GM21367 (cell line): ENCODE measurements around the gene ZNF621.
"Not testable (repeated sequence)": the region's sequence is repeated elsewhere in the genome, so short reads cannot be mapped to it uniquely, and the experiment has no call there.

ENCODE experiments used
- ATAC-seq: cut with Tn5 transposase; IDR thresholded peaks from one replicate; pipeline ENCODE4 v1.9.1; 2021; ENCODE audit not compliant: unreplicated experiment

ZNF621 gene

DNA sequence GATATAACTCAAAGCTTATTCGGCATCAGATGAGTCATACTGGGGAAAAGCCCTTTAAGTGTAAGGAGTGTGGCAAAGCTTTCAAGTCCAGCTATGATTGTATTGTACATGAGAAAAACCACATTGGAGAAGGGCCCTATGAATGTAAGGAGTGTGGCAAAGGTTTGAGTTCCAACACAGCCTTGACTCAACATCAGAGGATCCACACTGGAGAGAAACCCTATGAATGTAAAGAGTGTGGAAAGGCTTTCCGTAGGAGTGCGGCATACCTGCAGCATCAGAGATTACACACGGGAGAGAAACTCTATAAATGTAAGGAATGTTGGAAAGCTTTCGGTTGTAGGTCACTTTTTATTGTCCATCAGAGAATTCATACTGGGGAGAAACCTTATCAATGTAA lies 7.5 kb downstream of the ZNF621 start:
- no peak for ATAC-seq

GRCh38 chr3:40534283-40534682 lies 9.5 kb downstream of the ZNF621 start:
- no peak for ATAC-seq

GRCh38 chr3:40546816-40547215 lies 22.1 kb downstream of the ZNF621 start:
- no peak for ATAC-seq

- ATAC-seq = no peak
Measured at GRCh38 chr3:40550167-40550566, 25.4 kb downstream of the ZNF621 start.

DNA sequence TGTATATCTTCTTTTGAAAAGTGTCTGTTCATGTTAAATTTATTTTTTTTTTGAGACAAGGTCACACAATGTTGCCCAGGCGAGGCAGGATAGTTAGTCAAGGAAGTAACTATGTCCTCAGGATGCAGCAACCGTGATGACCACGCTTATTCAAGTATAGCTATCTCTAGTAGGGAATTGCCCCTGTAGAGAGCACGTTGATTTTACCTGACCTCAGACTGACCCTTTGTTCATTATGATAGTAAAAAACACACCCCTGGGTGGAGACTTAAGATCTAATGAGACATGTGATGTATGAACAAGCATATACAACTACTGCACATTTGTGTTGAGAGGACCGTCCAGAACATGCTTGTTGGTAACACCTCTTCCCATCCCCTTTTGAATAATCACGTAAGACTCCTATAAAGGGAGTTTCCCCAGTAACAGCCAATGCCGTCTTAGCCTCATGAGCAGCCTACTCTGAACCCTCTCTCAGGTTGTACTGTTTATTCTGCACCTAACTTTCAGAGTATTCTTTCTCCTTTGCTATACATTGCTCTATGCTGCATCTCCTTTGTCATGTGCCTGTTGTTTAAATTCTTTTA lies 32.9 kb downstream of the ZNF621 start:
- no peak for ATAC-seq

GRCh38 chr3:40562482-40562881 lies 37.7 kb downstream of the ZNF621 start:
- not testable (repeated sequence) for ATAC-seq

- not testable (repeated sequence) for ATAC-seq
Measured at GRCh38 chr3:40565629-40566028, 40.9 kb downstream of the ZNF621 start.

DNA sequence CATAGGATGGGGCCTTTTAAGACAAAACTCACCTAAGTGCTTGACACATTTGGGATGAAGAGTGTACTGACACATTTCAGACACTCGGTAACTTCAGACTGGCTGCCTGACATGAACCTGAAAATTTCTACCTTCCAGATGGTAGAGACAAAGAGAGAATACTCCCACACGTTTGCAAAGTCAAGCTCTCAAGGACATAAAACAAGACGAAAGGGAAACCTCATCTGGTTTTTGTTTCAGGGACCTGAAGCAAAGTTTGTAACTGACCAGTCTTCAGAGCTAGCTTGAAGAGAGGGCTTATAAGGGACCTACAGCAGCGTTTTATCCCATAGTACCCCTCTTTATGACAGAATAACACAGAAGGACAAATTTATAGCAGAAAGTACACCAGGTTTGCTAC lies 41.9 kb downstream of the ZNF621 start:
- ATAC-seq = no peak

DNA sequence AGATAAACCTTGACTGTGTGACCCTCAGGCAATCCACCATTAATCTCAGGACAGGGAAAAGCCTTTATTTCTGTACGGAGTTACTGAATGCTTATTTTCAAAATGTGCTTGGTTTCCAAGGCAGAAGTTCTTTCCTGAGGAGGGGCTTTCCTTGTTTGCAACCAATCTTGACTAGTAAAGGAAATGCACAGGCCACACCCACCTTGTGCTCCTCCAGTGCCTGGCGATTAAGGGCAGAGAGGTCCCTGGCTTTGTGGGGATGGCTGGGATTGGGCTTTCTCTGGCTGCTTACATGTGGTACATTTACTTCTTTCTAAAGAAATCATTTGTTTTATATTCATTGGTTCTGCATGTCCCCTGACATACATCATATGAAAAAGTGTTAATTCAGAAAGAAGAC lies 47.8 kb downstream of the ZNF621 start:
- ATAC-seq = no peak

DNA sequence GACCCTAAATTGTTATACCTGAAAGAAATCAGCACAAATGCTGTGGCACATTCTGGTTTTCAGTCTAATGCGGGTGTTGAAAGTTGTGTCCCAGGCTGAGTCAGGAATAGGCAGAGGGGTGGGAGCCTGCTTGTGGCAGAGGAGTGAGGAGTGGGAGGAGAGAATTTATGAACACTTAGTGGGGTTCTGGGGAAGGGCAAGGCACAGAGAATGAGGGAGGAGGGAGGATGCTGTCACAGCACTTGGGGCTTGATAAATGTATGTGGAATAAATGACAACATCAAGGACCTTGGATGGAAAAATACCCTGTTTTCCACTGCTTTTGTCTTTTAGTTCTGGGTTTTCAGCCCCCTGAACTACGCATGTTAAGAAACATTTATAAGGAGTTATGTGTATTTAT lies 49.3 kb downstream of the ZNF621 start:
- ATAC-seq = no peak

GRCh38 chr3:40574661-40575060 lies 49.9 kb downstream of the ZNF621 start:
- ATAC-seq = no peak

DNA sequence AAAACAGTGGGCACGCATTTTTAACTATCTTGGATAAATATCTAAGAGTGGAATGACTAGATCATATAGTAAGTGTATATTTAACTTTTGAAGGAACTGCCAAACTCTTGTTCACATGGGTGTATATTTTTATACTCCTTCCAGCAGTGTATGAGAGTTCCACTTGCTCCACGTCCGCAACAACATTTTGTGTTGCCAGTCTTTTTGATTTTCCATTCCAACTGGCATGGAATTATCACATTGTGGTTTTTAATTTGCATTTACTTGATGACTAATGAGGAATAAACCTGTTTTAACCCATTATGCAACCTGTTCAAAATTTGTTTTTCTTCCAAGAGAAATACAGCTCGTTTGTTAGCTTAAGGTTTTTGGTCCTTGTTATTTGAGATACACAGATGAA lies 51.6 kb downstream of the ZNF621 start:
- no peak for ATAC-seq

DNA sequence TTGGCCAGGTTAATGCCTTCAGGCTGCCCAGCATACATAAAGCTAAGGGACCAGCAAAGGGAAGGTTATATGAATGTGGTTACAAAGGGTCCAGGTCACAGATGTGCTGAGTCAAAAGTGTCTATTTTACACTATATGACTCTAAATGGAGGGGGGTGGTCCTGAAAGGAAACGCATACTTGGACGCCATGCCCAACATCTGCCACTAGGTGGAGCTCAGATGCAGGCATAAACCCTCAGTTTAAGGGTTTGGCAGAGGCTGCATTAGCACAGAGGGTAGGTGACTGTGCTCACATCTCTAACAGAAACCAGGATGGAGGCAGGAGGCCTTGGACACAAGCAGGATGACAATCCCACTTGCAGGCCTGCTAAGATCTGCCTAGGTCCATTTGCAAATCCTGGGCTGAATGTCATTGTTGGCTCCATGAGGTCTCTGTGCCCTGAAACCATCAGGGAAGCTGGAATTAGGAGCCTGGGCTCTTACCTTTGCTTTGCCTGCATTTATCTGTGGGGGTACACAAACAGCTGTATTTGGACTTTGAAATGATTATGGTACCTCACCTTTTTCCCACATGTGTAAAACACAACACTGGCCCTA lies 55.8 kb downstream of the ZNF621 start:
- ATAC-seq = no peak

- no peak for ATAC-seq
Measured at GRCh38 chr3:40581166-40581565, 56.4 kb downstream of the ZNF621 start.

DNA sequence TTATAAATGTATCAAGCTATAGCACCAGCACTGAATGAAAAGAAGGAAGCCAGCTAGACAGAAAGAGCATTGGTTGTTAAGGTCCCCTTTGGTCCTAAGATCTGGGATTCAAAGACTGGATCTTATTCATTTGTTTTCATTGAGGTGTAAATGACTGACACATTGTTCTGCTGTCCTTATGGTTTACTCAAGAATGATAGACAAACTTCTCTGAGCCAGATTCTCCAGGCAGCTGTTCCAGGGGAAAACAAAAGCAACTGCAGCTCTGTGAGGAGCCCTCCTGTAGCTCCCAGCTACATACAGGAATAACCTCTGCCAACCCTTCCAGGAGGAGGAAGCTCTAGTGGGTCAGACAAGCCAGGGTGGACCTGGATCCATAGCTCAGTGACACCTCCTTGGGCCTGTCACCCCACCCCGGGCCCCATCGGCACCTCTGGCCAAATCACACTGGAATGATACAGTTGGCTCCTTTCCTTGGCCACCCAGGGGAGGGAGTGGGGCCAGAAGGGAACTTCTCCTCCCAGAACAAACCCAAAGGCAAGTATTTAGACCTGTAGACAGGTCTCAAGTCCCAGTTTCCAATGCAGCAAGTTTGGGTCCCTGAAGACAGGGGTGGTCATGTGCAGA lies 57.8 kb downstream of the ZNF621 start:
- ATAC-seq = no peak

DNA sequence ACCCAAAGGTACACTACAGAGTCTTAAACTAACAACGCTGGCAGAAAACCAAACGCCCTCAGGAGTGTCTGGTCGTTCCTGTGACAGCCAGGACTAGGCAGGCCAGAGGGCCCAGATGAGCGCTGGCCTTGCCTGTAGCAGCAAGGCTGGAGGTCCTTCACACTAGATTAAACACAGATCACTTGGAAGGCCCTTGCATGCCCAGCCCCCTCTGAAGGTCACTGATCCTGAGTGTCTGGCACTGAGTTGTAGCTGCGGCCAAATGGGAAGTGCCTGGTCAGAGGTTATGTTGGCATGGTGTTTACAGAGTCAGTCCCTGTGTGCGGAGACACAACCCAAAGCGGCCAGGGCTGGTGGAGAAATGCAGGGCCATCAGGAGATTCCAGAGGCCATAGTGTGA lies 58.9 kb downstream of the ZNF621 start:
- no peak for ATAC-seq

DNA sequence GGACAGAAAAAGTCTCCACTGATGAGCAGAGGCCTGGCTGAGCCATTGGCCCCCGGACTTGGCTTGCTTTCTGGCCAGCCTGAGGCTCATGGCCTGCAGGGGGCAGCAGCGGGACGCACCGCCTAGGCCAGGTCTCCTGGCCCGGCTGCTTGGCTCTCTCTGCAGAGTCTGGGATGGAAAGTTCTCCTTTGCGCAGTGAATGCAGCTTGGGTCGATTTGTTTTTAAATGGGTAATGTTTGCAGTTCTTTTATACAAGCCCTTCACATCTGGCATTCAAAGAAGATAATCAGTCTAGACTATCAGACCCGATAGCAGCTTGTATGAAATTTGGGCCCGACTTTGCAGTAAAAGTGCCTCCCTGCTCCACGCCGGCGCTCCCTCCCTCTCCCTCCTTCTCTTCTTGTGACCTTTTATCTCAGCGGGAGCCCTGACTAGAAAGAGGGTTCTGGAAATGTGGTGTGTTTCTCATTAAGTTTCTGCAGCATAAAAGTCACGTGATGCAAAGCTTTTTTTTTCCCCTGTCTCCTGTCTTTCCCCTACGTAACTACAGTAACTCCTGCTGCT lies 59.9 kb downstream of the ZNF621 start:
- no peak for ATAC-seq

- peak; percentile 36 for ATAC-seq
Measured at GRCh38 chr3:40585381-40586016, 60.7 kb downstream of the ZNF621 start.

DNA sequence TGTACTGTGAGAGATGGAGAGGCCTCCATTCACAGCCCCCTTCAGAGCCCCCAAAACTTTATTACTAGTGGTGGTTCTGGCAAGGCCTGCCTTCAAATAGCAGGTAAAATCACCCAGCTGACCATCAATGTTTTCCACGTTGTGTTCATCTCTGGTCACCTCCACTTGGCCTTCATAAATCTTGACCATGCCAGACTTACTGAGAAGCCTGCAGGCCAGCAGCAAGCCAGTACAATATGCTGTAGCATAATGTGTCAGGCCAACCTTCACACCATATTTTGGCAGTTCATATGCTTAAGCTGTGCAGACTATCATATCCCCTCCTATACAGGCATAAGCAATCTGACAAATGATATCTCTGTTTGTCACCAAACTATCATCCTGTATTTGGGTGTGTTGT lies 62.1 kb downstream of the ZNF621 start:
- no peak for ATAC-seq

DNA sequence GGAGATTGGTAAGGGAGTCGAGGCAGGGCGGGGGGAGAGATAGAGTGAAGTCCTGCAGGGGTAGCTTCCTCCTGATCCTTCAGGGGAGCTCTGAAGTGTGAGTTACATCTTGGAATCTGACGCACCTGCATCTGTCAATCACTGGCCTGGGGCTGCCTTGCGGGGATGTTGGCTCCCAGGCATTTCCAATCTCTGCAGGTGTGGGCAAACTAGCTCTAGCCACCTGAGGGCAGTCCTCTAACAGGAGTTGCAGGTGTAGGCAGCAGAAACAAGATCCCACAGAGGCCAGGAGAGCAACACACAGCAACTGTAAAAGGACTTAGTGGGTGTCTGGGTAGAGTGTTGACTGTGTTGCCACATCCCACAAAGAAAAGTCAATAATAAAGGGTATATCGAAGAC lies 63.6 kb downstream of the ZNF621 start:
- ATAC-seq = no peak
